ENCODE results near the gene IRAK2.
"Not testable (repeated sequence)": the region's sequence is repeated elsewhere in the genome, so short reads cannot be mapped to it uniquely, and the experiment has no call there.

IRAK2 gene, protein sequence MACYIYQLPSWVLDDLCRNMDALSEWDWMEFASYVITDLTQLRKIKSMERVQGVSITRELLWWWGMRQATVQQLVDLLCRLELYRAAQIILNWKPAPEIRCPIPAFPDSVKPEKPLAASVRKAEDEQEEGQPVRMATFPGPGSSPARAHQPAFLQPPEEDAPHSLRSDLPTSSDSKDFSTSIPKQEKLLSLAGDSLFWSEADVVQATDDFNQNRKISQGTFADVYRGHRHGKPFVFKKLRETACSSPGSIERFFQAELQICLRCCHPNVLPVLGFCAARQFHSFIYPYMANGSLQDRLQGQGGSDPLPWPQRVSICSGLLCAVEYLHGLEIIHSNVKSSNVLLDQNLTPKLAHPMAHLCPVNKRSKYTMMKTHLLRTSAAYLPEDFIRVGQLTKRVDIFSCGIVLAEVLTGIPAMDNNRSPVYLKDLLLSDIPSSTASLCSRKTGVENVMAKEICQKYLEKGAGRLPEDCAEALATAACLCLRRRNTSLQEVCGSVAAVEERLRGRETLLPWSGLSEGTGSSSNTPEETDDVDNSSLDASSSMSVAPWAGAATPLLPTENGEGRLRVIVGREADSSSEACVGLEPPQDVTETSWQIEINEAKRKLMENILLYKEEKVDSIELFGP

DNA sequence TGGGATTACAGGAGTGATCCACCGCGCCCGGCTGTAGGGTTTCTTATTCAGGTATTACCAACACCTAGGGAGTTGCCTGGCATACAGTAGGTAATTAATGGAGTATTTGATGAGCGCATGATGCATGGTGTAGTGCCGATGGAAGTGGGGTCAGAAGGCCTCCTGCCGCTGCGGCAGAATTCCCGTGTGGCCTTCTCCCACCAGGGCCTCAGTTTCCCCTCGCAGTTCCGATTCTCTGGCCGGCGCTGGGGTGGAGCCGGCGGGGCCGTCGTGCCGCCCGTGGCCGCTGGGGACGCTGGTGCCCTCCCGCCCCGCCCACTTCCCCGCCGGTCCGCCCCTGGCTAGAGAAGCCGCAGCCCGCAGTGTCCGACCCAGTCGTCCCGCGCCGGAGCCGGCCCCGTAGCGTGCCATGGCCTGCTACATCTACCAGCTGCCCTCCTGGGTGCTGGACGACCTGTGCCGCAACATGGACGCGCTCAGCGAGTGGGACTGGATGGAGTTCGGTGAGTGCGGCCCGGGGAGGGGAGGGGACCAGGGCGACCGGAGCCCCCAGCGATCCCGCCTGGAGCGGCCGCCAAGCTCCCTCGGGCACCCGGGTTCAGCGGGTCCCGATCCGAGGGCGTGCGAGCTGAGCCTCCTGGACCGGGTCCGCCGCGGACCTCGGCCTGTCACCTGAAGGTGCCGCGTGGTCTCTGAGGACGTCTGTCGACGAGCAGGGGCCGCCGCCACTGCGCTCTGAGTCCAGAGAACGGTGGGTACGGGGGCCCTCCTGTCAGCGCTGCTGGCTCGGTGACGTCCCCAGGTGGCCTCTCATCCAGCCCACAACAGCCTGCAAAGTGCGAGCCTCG, at the start of gene IRAK2:
Gene IRAK2 (plus strand): TSS at position 374 of the 848 bp plus-strand sequence. CDS start 36 bp downstream, at position 410.
- peak; percentile 73 for DNase-seq

GRCh38 chr3:10115326-10116137, 49.2 kb upstream of the IRAK2 start, which contains the start of gene BRK1:
BRK1 (plus strand) TSS chr3:10115675; CDS start chr3:10115702, 27 bp downstream.
- peak; percentile 95 for DNase-seq

- DNase-seq, result no peak
Measured at GRCh38 chr3:10116138-10116460, 48.6 kb upstream of the IRAK2 start.

DNA sequence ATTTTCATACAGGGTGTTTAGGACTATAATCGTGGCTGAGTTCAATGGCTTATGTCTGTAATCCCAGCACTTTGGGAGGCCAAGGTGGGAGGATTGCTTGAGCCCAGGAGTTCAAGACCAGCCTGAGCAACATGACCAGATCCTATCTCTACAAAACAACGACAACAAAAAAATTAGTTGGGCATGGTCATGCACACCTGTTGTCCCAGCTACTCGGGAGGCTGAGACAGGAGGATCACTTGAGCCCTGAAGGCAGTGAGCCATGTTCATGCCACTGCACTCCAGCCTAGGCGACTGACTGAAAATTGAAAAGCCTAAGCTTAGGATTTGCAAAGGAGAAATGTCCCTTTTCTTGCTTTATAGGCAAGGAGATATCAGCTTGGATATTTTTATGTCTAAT, 47.8 kb upstream of the IRAK2 start:
- DNase-seq, result no peak

DNA sequence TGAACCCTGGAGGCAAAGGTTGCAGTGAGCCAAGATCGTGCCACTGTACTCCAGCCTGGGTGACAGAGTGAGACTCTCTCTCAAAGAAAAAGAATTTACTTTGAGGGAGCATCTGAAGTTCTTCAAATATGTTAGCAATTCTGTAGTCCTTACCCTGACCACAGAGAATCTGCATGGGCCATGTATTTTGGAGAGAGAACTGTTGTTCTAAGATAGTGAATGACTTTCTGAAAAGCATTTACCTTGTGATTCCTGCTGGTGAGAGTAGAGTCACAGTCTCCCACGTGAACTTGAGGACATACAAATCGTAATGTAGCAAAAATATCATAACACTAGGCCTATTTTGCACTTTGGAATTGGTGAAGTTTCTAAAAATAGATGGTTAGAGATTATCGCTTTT, 45.3 kb upstream of the IRAK2 start:
- no peak for DNase-seq

DNA sequence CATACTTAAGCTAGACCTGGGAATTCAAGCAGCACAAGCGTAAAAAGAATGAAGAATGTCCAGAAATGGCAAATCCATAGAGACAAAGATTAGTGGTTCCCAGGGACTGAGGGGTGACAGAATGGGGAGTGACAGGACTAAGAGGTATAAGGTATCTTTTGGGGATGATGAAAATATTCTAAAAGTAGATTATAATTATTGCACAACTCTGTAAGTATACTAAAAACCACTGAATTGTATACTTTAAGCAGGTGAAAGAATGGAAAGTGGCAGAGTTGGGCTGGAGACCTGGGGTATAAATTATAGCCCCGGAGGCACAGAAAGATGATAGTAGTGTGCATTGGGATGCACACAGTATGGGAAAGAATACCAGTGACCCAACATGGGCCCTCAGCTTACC, 43.7 kb upstream of the IRAK2 start:
- no peak for DNase-seq

DNA sequence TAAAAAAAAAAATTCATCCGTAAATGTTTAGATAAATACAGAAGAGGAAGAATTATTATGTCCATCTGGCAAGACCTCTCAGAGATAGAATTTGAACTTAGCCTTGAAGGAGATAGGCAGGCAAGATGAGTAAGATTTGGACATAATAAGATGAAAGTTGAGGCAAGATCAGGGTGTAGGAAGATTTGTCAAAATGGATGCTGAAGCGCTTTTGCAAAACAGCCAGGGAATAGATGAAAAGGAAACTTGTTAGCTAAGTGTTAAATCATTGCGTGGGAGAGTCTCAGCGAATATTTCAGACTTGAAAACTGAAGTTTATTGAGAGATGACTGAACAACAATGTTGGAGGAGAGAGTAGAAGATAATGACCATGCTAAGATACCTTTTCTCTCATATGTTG, 42.0 kb upstream of the IRAK2 start:
- DNase-seq, result no peak

- not testable (repeated sequence) for DNase-seq
Measured at GRCh38 chr3:10135872-10136271, 28.8 kb upstream of the IRAK2 start.

DNA sequence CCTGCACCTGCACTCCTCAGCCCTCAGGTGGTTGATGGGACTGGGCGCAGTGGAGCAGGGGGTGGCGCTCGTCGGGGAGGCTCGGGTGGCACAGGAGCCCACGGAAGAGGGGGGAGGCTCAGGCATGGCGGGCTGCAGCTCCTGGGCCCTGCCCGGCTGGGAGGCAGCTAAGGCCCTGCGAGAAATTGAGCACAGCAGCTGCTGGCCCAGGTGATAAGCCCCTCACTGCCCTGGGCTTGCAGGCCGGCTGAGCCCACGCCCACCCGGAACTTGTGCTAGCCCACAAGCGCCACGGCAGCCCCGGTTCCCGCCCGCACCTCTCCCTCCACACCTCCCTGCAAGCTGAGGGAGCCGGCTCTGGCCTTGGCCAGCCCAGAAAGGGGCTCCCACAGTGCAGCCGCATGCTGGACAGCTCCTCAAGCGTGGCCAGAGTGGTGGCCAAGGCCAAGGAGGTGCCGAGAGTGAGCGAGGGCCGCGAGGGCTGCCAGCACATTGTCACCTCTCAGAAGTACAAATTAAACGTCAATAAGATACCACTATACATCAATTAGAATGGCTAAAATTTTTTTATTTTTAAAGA, 28.2 kb upstream of the IRAK2 start:
- DNase-seq, result no peak

- DNase-seq, result no peak
Measured at GRCh38 chr3:10137178-10137577, 27.5 kb upstream of the IRAK2 start.

DNA sequence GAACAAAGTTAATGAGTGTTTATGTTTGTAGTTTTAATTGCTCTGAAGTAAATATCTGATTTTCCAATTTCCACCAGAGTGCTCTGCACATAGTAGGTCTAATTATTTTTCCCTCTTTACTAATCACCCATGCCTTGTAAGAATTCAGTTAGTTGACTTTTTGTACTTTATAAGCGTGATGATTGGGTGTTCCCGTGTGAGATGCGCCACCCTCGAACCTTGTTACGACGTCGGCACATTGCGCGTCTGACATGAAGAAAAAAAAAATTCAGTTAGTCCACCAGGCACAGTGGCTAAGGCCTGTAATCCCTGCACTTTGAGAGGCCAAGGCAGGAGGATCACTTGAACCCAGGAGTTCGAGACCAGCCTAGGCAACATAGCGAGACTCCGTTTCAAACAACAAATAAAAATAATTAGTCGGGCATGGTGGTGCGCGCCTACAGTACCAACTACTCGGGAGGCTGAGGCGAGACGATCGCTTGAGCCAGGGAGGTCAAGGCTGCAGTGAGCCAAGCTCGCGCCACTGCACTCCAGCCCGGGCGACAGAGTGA, 23.6 kb upstream of the IRAK2 start:
- no peak for DNase-seq

DNA sequence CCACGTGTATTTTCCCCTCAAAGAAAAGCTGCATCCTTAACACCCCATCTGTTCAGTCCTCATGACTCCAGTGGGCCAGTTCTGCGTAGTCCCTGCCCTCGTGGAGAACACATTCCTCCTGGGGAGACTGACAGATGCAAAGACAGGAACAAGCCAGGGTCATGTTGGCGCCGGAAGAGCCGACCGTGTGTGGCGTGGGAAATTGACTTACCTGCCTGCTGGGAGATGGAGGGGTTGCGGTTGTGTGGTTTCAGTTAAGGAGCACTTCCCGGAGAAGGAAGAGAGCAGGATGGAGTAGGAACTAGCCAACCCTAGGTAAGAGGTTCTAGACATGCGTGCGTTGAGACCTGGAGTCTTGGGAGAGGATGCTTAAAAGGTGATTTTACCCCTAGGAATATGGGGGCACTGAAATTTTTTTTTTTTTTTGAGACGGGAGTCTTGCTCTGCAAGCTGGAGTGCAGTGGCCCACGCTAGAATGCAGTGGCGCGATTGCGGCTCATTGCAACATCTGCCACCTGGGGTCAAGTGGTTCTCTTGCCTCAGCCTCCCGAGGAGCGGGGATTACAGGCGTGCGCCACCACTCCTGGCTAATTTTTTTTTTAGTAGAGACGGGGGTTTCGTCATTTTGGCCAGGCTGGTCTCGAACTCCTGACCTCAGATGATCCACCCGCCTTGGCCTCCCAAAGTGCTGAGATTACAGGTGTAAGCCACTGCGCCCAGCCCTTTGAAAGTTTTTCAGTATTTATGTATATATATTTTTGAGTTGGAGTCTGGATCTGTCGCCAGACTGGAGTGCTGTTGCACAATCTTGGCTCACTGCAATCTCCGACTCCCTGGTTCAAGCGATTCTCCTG, 21.8 kb upstream of the IRAK2 start:
- DNase-seq, result no peak

- no peak for DNase-seq
Measured at GRCh38 chr3:10145685-10146084, 19.0 kb upstream of the IRAK2 start.

DNA sequence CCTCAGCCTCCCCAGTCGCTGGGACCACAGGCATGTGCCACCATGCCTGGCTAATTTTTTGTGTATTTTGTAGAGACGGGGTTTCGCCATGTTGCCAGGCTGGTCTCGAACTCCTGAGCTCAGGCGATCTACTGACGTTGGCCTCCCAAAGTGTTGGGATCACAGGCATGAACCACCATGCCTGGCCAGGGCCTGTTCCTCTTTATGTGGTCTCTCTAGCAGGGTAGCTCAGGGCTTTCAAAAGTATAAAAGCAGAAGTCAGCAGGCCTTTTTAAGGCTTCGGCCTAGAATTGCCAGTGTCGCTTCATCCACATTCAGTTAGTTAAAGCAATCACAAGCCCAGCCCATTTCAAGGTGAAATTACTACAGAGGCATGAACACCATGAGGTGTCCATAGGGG, 15.5 kb upstream of the IRAK2 start:
- no peak for DNase-seq

DNA sequence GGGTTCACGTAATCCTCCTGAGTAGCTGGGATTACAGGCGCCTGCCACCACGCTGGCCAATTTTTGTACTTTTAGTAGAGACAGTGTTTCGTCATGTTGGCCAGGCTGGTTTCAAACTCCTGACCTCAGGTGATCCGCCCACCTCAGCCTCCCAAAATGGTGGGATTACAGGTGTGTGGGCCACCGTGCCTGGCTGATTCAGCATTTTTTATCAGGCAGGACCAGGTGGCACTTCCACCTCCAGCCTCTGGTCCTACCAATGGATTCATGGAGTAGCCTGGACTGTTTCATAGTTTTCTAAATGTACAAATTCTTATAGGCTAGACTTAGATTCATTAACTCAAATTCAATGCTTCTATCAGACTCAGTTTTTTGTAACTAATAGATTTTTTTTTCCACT, 13.7 kb upstream of the IRAK2 start:
- DNase-seq, result no peak

- DNase-seq, result no peak
Measured at GRCh38 chr3:10154335-10155122, 10.2 kb upstream of the IRAK2 start.

GRCh38 chr3:10155123-10155472, 9.6 kb upstream of the IRAK2 start:
- DNase-seq, result no peak

DNA sequence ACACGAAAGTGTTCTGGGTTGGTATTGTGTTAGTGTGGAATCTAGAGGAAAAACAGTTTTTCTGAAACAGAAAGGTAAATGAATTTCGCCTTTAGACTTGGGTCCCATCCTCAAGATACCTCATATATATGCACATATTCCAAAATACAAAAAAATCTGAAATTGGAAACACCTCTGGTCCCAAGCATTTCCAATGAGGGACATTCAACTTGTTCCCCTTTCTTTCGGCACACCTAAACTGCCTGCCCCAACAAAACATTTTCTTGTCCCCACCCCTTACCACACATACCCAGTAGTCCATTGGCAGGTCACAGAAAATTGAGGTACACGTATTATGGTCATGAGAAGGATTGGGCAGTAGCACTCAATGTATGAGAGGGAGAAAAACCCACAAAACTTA, 9.1 kb upstream of the IRAK2 start:
- no peak for DNase-seq

- DNase-seq, result no peak
Measured at GRCh38 chr3:10157031-10157430, 7.7 kb upstream of the IRAK2 start.

DNA sequence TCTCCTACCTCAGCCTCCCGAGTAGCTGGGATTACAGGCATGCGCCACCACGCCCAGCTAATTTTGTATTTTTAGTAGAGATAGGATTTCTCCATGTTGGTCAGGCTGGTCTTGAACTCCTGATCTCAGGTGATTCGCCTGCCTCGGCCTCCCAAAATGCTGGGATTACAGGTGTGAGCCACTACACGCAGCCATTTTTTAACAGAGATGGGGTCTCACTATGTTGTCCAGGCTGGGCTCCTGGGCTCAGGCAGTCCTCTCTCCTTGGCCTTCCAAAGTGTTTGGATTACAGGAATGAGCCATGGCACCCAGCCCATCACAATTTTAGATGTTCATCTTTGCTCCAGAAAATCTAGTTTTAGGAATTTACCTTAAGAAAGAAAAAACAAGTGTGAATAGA, 6.2 kb upstream of the IRAK2 start:
- DNase-seq, result not testable (repeated sequence)
